K562 (cell line): ENCODE data around the gene RNH1. TPM values are rescaled to one million over a fixed set of nuclear protein-coding genes. Genes with fewer than 3 reads are reported as not detected.

ENCODE experiments used
- NR4A1 ChIP-seq, 2 experiments: fragments of 250-450 bp in 1 of 2; fragments of 450-650 bp in 1 of 2; sonication (Bioruptor Pico) in 1 of 2; IDR thresholded peaks; 2 replicates each; pipeline versions ENCODE4 v1.4.0 to v1.6.1; 2016 to 2020; ENCODE audit warnings: mild to moderate bottlenecking in 2 of 2, missing compliant biosample characterization in 1 of 2, missing genetic modification characterization in 1 of 2, moderate library complexity in 1 of 2
- POLR3G ChIP-seq: IDR thresholded peaks from 2 replicates; pipeline ENCODE4 v1.6.1; 2011; ENCODE audit not compliant: insufficient read length, insufficient replicate concordance; ENCODE audit errors: extremely low read depth
- polyA plus RNA-seq, 8 experiments: library from polyadenylated mRNA; depleted of rRNA in 4 of 8; stranded (reverse) in 5 of 8; unstranded in 3 of 8; fragments of >200 nt; fragmentation: Nextera tagmentation in 2 of 8; fragmentation: Illumina TruSeq in 1 of 8; extraction: Ambion mirVana in 2 of 8; extraction: Trizol in 1 of 8; gene quantifications; 2 replicates each; pipeline versions ENCODE4 v1.2.1 to v1.2.3, GENCODE V29; 2011 to 2014; ENCODE audit warnings: inconsistent platforms in 1 of 8, missing spikeins in 1 of 8
- total RNA-seq, 7 experiments: library from RNA; depleted of rRNA in 6 of 7; stranded (reverse); fragments of >200 nt in 6 of 7; fragmentation: Illumina TruSeq in 2 of 7; extraction: Trizol in 2 of 7; gene quantifications; 2 replicates each; pipeline versions ENCODE4 v1.2.1 to v1.2.3, GENCODE V29; 2011 to 2021; ENCODE audit warnings: low replicate concordance in 1 of 7
- TF ChIP-seq, protein P1 (sequence below): sonication (generic); formaldehyde crosslinking; IDR thresholded peaks from 2 replicates; pipeline ENCODE4 v1.8.1; 2023; ENCODE audit warnings: mild to moderate bottlenecking, missing genetic modification reagents
- TF ChIP-seq, protein P2 (sequence below): fragments of 450-650 bp; IDR thresholded peaks from 2 replicates; pipeline ENCODE4 v1.6.1; 2016; ENCODE audit warnings: mild to moderate bottlenecking

Gene RNH1
- total and polyA plus RNA-seq, 9 of the 15 experiments (the other 6 are each of a cell fraction or from before 2014, with no cell fraction given), result 2.5 to 160 (median 44.3) TPM

DNA sequence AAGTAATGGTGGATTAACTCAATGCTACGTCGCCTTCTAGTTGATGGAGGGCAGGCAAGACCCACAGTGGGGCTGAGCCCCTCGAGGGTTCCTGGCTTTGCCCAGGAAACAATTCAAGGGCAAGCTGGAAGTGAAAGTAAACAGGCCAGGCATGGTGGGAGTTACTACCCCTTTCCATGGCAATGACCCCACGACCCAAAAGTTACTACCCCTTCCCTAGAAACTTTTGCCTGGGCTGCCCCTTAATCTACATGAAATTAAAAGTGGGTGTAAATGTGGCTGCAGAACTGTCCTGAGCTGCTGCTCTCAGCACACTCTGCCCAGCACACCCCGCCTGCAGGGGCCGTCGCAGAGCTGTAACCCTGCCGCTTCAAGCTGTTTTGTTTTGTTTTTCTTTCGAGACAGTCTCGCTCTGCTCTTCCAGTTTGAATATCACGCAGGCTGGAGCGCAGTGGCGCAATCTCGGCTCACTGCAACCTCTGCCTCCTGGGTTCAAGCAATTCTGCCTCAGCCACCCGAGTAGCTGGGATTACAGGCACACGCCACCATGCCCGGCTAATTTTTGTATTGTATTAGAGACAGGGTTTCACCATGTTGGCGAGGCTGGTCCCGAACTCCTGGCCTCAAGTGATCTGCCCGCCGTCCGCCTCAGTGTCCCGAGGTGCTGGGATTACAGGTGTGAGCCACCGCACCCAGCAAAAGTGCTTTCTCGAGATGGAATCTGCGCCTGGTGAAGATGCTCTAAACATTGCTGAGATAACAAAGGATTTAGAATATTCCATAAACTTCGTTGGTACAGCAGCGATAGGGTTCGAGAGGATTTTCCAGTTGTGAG, 5.9 kb upstream of the RNH1 start (continued):
- TF ChIP-seq, protein P1, sequence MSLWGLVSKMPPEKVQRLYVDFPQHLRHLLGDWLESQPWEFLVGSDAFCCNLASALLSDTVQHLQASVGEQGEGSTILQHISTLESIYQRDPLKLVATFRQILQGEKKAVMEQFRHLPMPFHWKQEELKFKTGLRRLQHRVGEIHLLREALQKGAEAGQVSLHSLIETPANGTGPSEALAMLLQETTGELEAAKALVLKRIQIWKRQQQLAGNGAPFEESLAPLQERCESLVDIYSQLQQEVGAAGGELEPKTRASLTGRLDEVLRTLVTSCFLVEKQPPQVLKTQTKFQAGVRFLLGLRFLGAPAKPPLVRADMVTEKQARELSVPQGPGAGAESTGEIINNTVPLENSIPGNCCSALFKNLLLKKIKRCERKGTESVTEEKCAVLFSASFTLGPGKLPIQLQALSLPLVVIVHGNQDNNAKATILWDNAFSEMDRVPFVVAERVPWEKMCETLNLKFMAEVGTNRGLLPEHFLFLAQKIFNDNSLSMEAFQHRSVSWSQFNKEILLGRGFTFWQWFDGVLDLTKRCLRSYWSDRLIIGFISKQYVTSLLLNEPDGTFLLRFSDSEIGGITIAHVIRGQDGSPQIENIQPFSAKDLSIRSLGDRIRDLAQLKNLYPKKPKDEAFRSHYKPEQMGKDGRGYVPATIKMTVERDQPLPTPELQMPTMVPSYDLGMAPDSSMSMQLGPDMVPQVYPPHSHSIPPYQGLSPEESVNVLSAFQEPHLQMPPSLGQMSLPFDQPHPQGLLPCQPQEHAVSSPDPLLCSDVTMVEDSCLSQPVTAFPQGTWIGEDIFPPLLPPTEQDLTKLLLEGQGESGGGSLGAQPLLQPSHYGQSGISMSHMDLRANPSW (CRISPR knock-in tag), result no peak
- TF ChIP-seq POLR3G (no peak), NR4A1 (CRISPR knock-in tag; IDR thresholded peaks at IDR 0.05) (no peak), NR4A1 (tag; IDR thresholded peaks at IDR 0.05) (no peak)
- TF ChIP-seq, protein P2, sequence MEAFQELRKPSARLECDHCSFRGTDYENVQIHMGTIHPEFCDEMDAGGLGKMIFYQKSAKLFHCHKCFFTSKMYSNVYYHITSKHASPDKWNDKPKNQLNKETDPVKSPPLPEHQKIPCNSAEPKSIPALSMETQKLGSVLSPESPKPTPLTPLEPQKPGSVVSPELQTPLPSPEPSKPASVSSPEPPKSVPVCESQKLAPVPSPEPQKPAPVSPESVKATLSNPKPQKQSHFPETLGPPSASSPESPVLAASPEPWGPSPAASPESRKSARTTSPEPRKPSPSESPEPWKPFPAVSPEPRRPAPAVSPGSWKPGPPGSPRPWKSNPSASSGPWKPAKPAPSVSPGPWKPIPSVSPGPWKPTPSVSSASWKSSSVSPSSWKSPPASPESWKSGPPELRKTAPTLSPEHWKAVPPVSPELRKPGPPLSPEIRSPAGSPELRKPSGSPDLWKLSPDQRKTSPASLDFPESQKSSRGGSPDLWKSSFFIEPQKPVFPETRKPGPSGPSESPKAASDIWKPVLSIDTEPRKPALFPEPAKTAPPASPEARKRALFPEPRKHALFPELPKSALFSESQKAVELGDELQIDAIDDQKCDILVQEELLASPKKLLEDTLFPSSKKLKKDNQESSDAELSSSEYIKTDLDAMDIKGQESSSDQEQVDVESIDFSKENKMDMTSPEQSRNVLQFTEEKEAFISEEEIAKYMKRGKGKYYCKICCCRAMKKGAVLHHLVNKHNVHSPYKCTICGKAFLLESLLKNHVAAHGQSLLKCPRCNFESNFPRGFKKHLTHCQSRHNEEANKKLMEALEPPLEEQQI, result no peak
- TF ChIP-seq, all 486 proteins: peak for 0
